Body of pancreas (tissue), 4 donors: ENCODE data around the gene PPP1R7.

Experiments
- POLR2A ChIP-seq, 3 donors: fragments of 450-650 bp; IDR thresholded peaks; one replicate each; pipeline ENCODE4 v1.6.1; 2016; ENCODE audit warnings: antibody characterized with exemption in 3 of 3, mild to moderate bottlenecking in 2 of 3
- TF ChIP-seq, protein P1 (sequence below), 7 experiments: fragments of 450-650 bp in 4 of 7; fragments of 200-600 bp in 3 of 7; sonication (generic) in 3 of 7; IDR thresholded peaks; one replicate each; pipeline ENCODE4 v1.5.1; 2016 to 2019; ENCODE audit warnings: antibody characterized with exemption in 7 of 7

DNA sequence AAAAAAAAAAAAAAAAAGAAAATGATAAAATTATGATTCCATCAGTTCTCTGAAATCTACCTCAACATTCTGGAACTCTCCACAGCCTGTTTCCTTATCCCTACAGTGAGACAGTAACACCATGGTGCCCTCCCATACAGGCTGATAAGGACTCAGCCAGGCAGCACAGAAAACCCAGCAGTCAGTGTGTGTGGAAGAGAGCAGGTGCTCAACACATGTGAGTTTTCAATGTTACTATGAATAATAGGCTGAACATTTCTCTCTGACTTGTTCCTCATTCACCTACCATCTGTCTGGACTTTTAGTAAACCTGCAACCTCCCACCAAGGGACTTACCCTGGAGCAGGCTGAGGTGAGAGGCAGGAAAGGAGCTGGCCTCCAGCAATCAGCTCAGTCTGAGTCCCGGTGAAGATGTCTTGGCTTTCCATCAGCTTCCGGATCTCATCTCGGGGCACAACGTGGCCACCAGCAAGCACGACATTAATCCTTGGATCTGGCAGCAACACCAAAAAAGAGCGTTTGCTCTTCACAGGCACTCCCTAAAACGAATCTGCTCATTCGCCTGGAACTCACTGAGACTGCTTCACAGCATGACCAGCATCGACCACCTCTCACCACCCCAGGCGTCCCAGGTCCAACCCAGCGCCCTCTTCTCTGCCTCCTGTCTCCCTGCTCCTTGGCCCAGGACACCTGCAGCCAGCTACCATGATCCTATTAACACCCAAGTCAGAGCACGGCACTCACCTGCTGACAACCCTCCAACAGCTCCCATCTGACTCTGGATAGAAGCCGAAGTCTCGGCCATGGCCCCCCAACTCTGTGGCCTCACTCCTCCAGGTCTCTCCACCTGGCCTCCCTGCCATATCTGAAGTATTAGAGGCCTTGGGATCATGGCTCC lies 17.5 kb upstream of the PPP1R7 start:
- TF ChIP-seq, protein P1, sequence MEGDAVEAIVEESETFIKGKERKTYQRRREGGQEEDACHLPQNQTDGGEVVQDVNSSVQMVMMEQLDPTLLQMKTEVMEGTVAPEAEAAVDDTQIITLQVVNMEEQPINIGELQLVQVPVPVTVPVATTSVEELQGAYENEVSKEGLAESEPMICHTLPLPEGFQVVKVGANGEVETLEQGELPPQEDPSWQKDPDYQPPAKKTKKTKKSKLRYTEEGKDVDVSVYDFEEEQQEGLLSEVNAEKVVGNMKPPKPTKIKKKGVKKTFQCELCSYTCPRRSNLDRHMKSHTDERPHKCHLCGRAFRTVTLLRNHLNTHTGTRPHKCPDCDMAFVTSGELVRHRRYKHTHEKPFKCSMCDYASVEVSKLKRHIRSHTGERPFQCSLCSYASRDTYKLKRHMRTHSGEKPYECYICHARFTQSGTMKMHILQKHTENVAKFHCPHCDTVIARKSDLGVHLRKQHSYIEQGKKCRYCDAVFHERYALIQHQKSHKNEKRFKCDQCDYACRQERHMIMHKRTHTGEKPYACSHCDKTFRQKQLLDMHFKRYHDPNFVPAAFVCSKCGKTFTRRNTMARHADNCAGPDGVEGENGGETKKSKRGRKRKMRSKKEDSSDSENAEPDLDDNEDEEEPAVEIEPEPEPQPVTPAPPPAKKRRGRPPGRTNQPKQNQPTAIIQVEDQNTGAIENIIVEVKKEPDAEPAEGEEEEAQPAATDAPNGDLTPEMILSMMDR (IDR thresholded peaks at IDR 0.05), result no peak
- no peak for TF ChIP-seq POLR2A (IDR thresholded peaks at IDR 0.05)
